CD4-positive, alpha-beta T cell (primary cell): ENCODE results near the gene OPCML. TPM values are rescaled to one million over a fixed set of nuclear protein-coding genes. Genes with fewer than 3 reads are reported as not detected.

Experiments used
- ATAC-seq: fragments of 200-7000 bp; cut with Tn5 transposase; one replicate; pipeline ENCODE4 v1.10.0; 2022; ENCODE audit warnings: mild to moderate bottlenecking; ENCODE audit not compliant: poor library complexity
- CTCF ChIA-PET: fragments of 350-600 bp; sonication (Branson Sonifier 250); formaldehyde crosslinking; loops from one replicate; lab custom pipeline; 2021; ENCODE audit warnings: antibody characterized with exemption, inconsistent platforms; lab: Charles Lee
- POLR2A ChIA-PET: fragments of 350-600 bp; sonication (Branson Sonifier 250); formaldehyde crosslinking; loops from one replicate; lab custom pipeline; 2021; ENCODE audit warnings: antibody characterized with exemption, inconsistent platforms; lab: Charles Lee
- DNase-seq, 14 experiments: peaks; one replicate each; pipeline ENCODE4 v3.0.0-alpha.2; 2013 to 2020; ENCODE audit warnings: mixed read lengths in 2 of 14
- H3K27ac ChIP-seq, 2 donors: one replicate each; pipeline versions ENCODE4 v1.5.1 to v1.7.0; 2013; ENCODE audit warnings: low read length in 2 of 2, low read depth in 1 of 2, mild to moderate bottlenecking in 1 of 2
- H3K27me3 ChIP-seq, 2 experiments: 1 replicate in 1 of 2; 2 replicates in 1 of 2; pipeline versions ENCODE4 v1.6.1 to v1.7.0; 2013; ENCODE audit warnings: low read length in 2 of 2, control low read depth in 1 of 2, mild to moderate bottlenecking in 1 of 2, moderate library complexity in 1 of 2; ENCODE audit not compliant: insufficient read depth in 2 of 2, control insufficient read depth in 1 of 2
- H3K36me3 ChIP-seq: one replicate; pipeline ENCODE4 v1.6.1; 2013; ENCODE audit warnings: low read length, control low read depth; ENCODE audit not compliant: insufficient read depth
- H3K4me1 ChIP-seq: one replicate; pipeline ENCODE4 v1.6.1; 2013; ENCODE audit warnings: low read length, control low read depth; ENCODE audit not compliant: insufficient read depth
- H3K4me3 ChIP-seq: one replicate; pipeline ENCODE4 v1.5.1; 2013; ENCODE audit warnings: mild to moderate bottlenecking, low read length, moderate library complexity
- H3K9me3 ChIP-seq, 2 experiments: 1 replicate in 1 of 2; 2 replicates in 1 of 2; pipeline versions ENCODE4 v1.6.1 to v1.7.0; 2013; ENCODE audit warnings: low read length in 2 of 2, mild to moderate bottlenecking in 2 of 2, control low read depth in 1 of 2, moderate library complexity in 1 of 2; ENCODE audit not compliant: control insufficient read depth in 1 of 2, insufficient read depth in 1 of 2
- H3K27ac Mint-ChIP-seq: one replicate; pipeline ENCODE4 v1.8.0; 2020; ENCODE audit warnings: mixed read lengths
- H3K27me3 Mint-ChIP-seq: one replicate; pipeline ENCODE4 v1.8.0; 2021; ENCODE audit warnings: mixed read lengths
- H3K36me3 Mint-ChIP-seq: one replicate; pipeline ENCODE4 v1.8.0; 2021; ENCODE audit warnings: low read depth, mixed read lengths
- H3K4me1 Mint-ChIP-seq: one replicate; pipeline ENCODE4 v1.8.0; 2021; ENCODE audit warnings: low read depth, mixed read lengths
- H3K4me3 Mint-ChIP-seq: one replicate; pipeline ENCODE4 v1.8.0; 2020; ENCODE audit warnings: mild to moderate bottlenecking, mixed read lengths
- H3K9me3 Mint-ChIP-seq: one replicate; pipeline ENCODE4 v1.8.0; 2020; ENCODE audit warnings: mixed read lengths
- intact Hi-C, 2 experiments: fragments of 100-400 bp; cut with DNase I in 1 of 2; cut with micrococcal nuclease in 1 of 2; formaldehyde crosslinking; loops; one replicate each; pipeline versions ENCODE4 v1.15.1 to v1.9.0; 2023 to 2025; cut with DNase I, micrococcal nuclease
- total RNA-seq, 174 experiments: library from RNA in 2 of 174; stranded (reverse) in 2 of 174; gene quantifications; one replicate each; pipeline ENCODE4 v1.2.3 and lab custom pipeline; 2021 to 2026
- TF ChIP-seq, protein P1 (sequence below): fragments of 200-600 bp; IDR thresholded peaks from one replicate; pipeline ENCODE4 v1.8.0; 2022; ENCODE audit warnings: antibody characterized with exemption, mild to moderate bottlenecking

OPCML gene
- total RNA-seq, 2 experiments from 2014 or later = not detected

- Histone ChIP-seq H3K4me3 (no peak overlapping the region), H3K27me3 (no peaks in the 10 kb centered on the region), H3K27ac (no peak overlapping the region), H3K36me3 (no peaks in the 10 kb centered on the region), H3K4me1 (no peaks in the 10 kb centered on the region), H3K9me3 (peaks cover 0 to 8% of the 10 kb centered on the region in 2 experiments)
- TF ChIP-seq, protein P1, sequence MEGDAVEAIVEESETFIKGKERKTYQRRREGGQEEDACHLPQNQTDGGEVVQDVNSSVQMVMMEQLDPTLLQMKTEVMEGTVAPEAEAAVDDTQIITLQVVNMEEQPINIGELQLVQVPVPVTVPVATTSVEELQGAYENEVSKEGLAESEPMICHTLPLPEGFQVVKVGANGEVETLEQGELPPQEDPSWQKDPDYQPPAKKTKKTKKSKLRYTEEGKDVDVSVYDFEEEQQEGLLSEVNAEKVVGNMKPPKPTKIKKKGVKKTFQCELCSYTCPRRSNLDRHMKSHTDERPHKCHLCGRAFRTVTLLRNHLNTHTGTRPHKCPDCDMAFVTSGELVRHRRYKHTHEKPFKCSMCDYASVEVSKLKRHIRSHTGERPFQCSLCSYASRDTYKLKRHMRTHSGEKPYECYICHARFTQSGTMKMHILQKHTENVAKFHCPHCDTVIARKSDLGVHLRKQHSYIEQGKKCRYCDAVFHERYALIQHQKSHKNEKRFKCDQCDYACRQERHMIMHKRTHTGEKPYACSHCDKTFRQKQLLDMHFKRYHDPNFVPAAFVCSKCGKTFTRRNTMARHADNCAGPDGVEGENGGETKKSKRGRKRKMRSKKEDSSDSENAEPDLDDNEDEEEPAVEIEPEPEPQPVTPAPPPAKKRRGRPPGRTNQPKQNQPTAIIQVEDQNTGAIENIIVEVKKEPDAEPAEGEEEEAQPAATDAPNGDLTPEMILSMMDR = no peak
- Mint-ChIP-seq H3K9me3 (peaks cover 2% of the 10 kb centered on the region), H3K27me3 (peaks cover 5% of the 10 kb centered on the region), H3K4me1 (no peaks in the 10 kb centered on the region), H3K36me3 (no peaks in the 10 kb centered on the region), H3K27ac (no peak overlapping the region), H3K4me3 (no peak overlapping the region)
- intact Hi-C loops = no loop called here
- POLR2A ChIA-PET = no interaction called here
- CTCF ChIA-PET = no interaction called here
- no peak for DNase-seq
- ATAC-seq = no peak
These were observed 288.5 kb downstream of the OPCML start for GRCh38 chr11:133243832-133244231.

- Mint-ChIP-seq H3K9me3 (no peaks in the 10 kb centered on the region), H3K36me3 (no peaks in the 10 kb centered on the region), H3K27ac (no peak overlapping the region), H3K4me3 (no peak overlapping the region), H3K4me1 (no peaks in the 10 kb centered on the region), H3K27me3 (peaks cover 5% of the 10 kb centered on the region)
- no peak for ATAC-seq
- ChIA-PET CTCF (no interaction called here), POLR2A (no interaction called here)
- H3K9me3 ChIP-seq = peaks cover 0 to 8% of the 10 kb centered on the region in 2 experiments
- intact Hi-C loops = no loop called here
- DNase-seq = no peak
- no peak overlapping the region for H3K4me3 ChIP-seq
- no peaks in the 10 kb centered on the region for H3K27me3 ChIP-seq
- H3K36me3 ChIP-seq = no peaks in the 10 kb centered on the region
- no peak overlapping the region for H3K27ac ChIP-seq
- H3K4me1 ChIP-seq = no peaks in the 10 kb centered on the region
- TF ChIP-seq, protein P1 = no peak
These were observed 291.2 kb downstream of the OPCML start for GRCh38 chr11:133240908-133241655.

- no peak overlapping the region for H3K4me3 ChIP-seq
- no peak overlapping the region for H3K27ac ChIP-seq
- no peaks in the 10 kb centered on the region for H3K4me1 Mint-ChIP-seq
- POLR2A ChIA-PET = no interaction called here
- ATAC-seq (no peak), DNase-seq (no peak)
- no peaks in the 10 kb centered on the region for H3K36me3 ChIP-seq
- CTCF ChIA-PET = no interaction called here
- TF ChIP-seq, protein P1 = no peak
- intact Hi-C loops = no loop called here
- H3K9me3 Mint-ChIP-seq = no peaks in the 10 kb centered on the region
- H3K36me3 Mint-ChIP-seq = no peaks in the 10 kb centered on the region
- no peaks in the 10 kb centered on the region for H3K27me3 ChIP-seq
- H3K9me3 ChIP-seq = peaks cover 0 to 6% of the 10 kb centered on the region in 2 experiments
- no peaks in the 10 kb centered on the region for H3K4me1 ChIP-seq
- H3K27ac Mint-ChIP-seq = no peak overlapping the region
- no peak overlapping the region for H3K4me3 Mint-ChIP-seq
- H3K27me3 Mint-ChIP-seq = peaks cover 5% of the 10 kb centered on the region
These were observed 292.7 kb downstream of the OPCML start for GRCh38 chr11:133239575-133239974.
